ENCODE measurements around the gene LPCAT4. TPM values are rescaled to one million over a fixed set of nuclear protein-coding genes. Genes with fewer than 3 reads are reported as not detected.
A peak's percentile ranks its signal among the peaks of the same experiment; 100 is the strongest.

LPCAT4 gene
- total RNA-seq, 1 donor from 2014 or later: 47.4 TPM

- intact Hi-C loops (cut with DNase I): loop anchor here (2.0 kb wide), 1 partner anchor 25 kb away; the partner anchor contains the start of gene LPCAT4
- Histone ChIP-seq H3K9me3 (no peaks in the 10 kb centered on the region), H3K36me3 (peaks cover 0 to 7% of the 10 kb centered on the region in 2 donors), H3K4me3 (peak overlapping the region; percentile 58 to 71), H3K4me1 (peaks cover 38% of the 10 kb centered on the region), H3K27ac (no peak overlapping the region), H3K27me3 (no peaks in the 10 kb centered on the region)
- DNase-seq (ENCODE audit: extremely low spot score in 2 of 2): no peak
- TF ChIP-seq POLR2A (IDR thresholded peaks at IDR 0.05) (no peak), POLR2AphosphoS5 (IDR thresholded peaks at IDR 0.05; ENCODE audit: insufficient read depth in 1 of 2, low read depth in 1 of 2) (no peak), CTCF (IDR thresholded peaks at IDR 0.05) (no peak)
Observed at GRCh38 chr15:34341381-34342212, 25.4 kb downstream of the LPCAT4 start.

- Histone ChIP-seq H3K27me3 (no peaks in the 10 kb centered on the region), H3K27ac (no peak overlapping the region), H3K36me3 (peaks cover 0 to 7% of the 10 kb centered on the region in 2 donors), H3K4me3 (no peak overlapping the region), H3K4me1 (peaks cover 54% of the 10 kb centered on the region), H3K9me3 (no peaks in the 10 kb centered on the region)
- no peak for TF ChIP-seq POLR2A (IDR thresholded peaks at IDR 0.05)
- no peak for DNase-seq (ENCODE audit: extremely low spot score in 2 of 2)
- intact Hi-C loops (cut with DNase I): no loop called here
Observed at GRCh38 chr15:34339946-34340345, 27.1 kb downstream of the LPCAT4 start.

GRCh38 chr15:34338347-34338746 lies 28.6 kb downstream of the LPCAT4 start:
- TF ChIP-seq CTCF (IDR thresholded peaks at IDR 0.05) (no peak), POLR2AphosphoS5 (IDR thresholded peaks at IDR 0.05; ENCODE audit: insufficient read depth in 1 of 2, low read depth in 1 of 2) (peak in 1 of 2 donors; percentile 9), POLR2A (IDR thresholded peaks at IDR 0.05) (no peak)
- H3K36me3 ChIP-seq: peaks cover 0 to 7% of the 10 kb centered on the region in 2 donors
- no peaks in the 10 kb centered on the region for H3K9me3 ChIP-seq
- H3K27me3 ChIP-seq: no peaks in the 10 kb centered on the region
- H3K4me1 ChIP-seq: peaks cover 60% of the 10 kb centered on the region
- DNase-seq (ENCODE audit: extremely low spot score in 2 of 2): no peak
- intact Hi-C loops (cut with DNase I): no loop called here
- peak overlapping the region; percentile 93 for H3K27ac ChIP-seq
- H3K4me3 ChIP-seq: peak overlapping the region; percentile 58 to 93

- Histone ChIP-seq H3K27ac (peak within 1 kb of the TSS; percentile 93), H3K9me3 (no peaks in the 10 kb centered on the region), H3K4me3 (peak within 1 kb of the TSS; percentile 58 to 93), H3K36me3 (peaks cover 0 to 7% of the 10 kb centered on the region in 2 donors), H3K4me1 (peaks cover 60% of the 10 kb centered on the region), H3K27me3 (no peaks in the 10 kb centered on the region)
- TF ChIP-seq POLR2AphosphoS5 (IDR thresholded peaks at IDR 0.05; ENCODE audit: insufficient read depth in 1 of 2, low read depth in 1 of 2) (peak in 1 of 2 donors; percentile 34), CTCF (IDR thresholded peaks at IDR 0.05) (no peak), POLR2A (IDR thresholded peaks at IDR 0.05) (peak in 1 of 2 donors; percentile 39)
- intact Hi-C loops (cut with DNase I): no loop called here
- DNase-seq (ENCODE audit: extremely low spot score in 2 of 2): no peak
Observed at GRCh38 chr15:34337557-34338306, 29.3 kb downstream of the LPCAT4 start, which contains the start of gene SLC12A6. Gene SLC12A6 (minus strand): TSS chr15:34337781. CDS start chr15:34336680, 1,101 bp downstream.

- Histone ChIP-seq H3K27me3 (no peaks in the 10 kb centered on the region), H3K9me3 (no peaks in the 10 kb centered on the region), H3K27ac (peak overlapping the region; percentile 93), H3K4me1 (peaks cover 57% of the 10 kb centered on the region), H3K4me3 (peak overlapping the region; percentile 58 to 93), H3K36me3 (peaks cover 0 to 7% of the 10 kb centered on the region in 2 donors)
- intact Hi-C loops (cut with DNase I): no loop called here
- TF ChIP-seq POLR2AphosphoS5 (IDR thresholded peaks at IDR 0.05; ENCODE audit: insufficient read depth in 1 of 2, low read depth in 1 of 2) (no peak), POLR2A (IDR thresholded peaks at IDR 0.05) (no peak), CTCF (IDR thresholded peaks at IDR 0.05) (no peak)
- no peak for DNase-seq (ENCODE audit: extremely low spot score in 2 of 2)
Observed at GRCh38 chr15:34336991-34337556, 29.9 kb downstream of the LPCAT4 start.

All from vagina (tissue), 2 donors.